Fibroblast of lung (primary cell): ENCODE measurements around the gene SLC26A8.

Experiments used
- CTCF ChIP-seq, 2 donors: IDR thresholded peaks in 1 of 2; conservative IDR thresholded peaks in 1 of 2; 1 replicate in 1 of 2; 2 replicates in 1 of 2; pipeline ENCODE4 v1.5.1; 2011 to 2012; ENCODE audit warnings: low read length in 2 of 2, control low read depth in 1 of 2, inconsistent platforms in 1 of 2, low read depth in 1 of 2, mild to moderate bottlenecking in 1 of 2
- EZH2 ChIP-seq: IDR thresholded peaks from 2 replicates; pipeline ENCODE4 v1.5.1; 2012; ENCODE audit warnings: low read length, control low read depth, mild to moderate bottlenecking; ENCODE audit errors: missing control alignments

- TF ChIP-seq CTCF (conservative IDR thresholded peaks at IDR 0.05 in 1 of 2, IDR thresholded peaks at IDR 0.05 in 1 of 2; ENCODE audit: low read depth in 1 of 2, low read length in 2 of 2) (no peak), EZH2 (no peak)
Observed at GRCh38 chr6:35926509-35927215, 97.8 kb downstream of the SLC26A8 start.
